ENCODE data around the gene BCOR. TPM values are rescaled to one million over a fixed set of nuclear protein-coding genes. Genes with fewer than 3 reads are reported as not detected.

The BCOR gene
- total RNA-seq, 1 experiment from 2014 or later, result 134 TPM

DNA sequence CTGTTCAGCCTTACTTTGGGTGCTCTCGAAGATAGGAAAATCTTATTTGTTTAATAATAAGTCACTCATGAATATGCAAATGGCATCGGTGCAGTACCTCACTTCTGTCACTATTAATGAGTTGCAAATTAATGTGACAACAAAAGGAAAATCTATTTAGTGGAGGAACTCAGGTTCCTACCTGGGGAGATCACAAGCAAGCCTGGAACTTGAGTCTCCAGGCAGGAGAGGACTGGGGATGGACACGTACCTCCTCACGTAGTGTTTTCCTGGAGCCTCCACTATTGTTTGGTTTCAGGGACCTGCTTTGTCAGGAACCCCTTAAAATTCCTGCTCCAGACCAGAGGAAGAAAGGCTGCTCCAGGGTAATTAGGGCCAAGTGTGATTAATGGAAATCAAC lies 82.1 kb downstream of the BCOR start:
- Histone ChIP-seq H3K9ac (ENCODE audit: extremely low read depth, insufficient read length, low read length) (no peak overlapping the region), H3K9me3 (ENCODE audit: control insufficient read depth, low read depth, low read length) (no peaks in the 10 kb centered on the region), H3K4me2 (ENCODE audit: insufficient read depth, insufficient read length, low read length) (peak overlapping the region; percentile 94), H3K14ac (ENCODE audit: insufficient read depth, low read length) (no peak overlapping the region), H3K4ac (ENCODE audit: low read depth, low read length) (no peak overlapping the region), H2AK5ac (ENCODE audit: insufficient read length, low read length) (no peak overlapping the region), H3K23ac (ENCODE audit: insufficient read length, low read depth, low read length) (no peak overlapping the region), H3K23me2 (ENCODE audit: insufficient read length, low read depth, low read length, poor library complexity, severe bottlenecking) (peaks cover 9% of the 10 kb centered on the region), H2AFZ (ENCODE audit: low read length) (no peak overlapping the region), H3K18ac (ENCODE audit: insufficient read length, low read depth, low read length) (no peak overlapping the region), H2BK5ac (ENCODE audit: insufficient read length, low read length) (no peak overlapping the region), H3T11ph (ENCODE audit: low read length) (no peak overlapping the region), H2BK120ac (ENCODE audit: low read depth, low read length, poor library complexity, severe bottlenecking) (no peak overlapping the region), H3K27me3 (ENCODE audit: insufficient read depth, low read length) (peaks cover 31% of the 10 kb centered on the region), H4K20me1 (ENCODE audit: control insufficient read depth, insufficient read depth, insufficient read length) (no peaks in the 10 kb centered on the region), H3K56ac (ENCODE audit: insufficient read length, low read depth, low read length) (no peak overlapping the region), H3K4me1 (ENCODE audit: insufficient read depth, low read length) (peaks cover 3% of the 10 kb centered on the region; the same call in 1 of the 2 replicates), H3K27ac (ENCODE audit: insufficient read length, low read depth, low read length) (no peak overlapping the region), H2BK20ac (ENCODE audit: low read depth, low read length, poor library complexity, severe bottlenecking) (no peak overlapping the region), H3K79me1 (ENCODE audit: insufficient read depth, low read depth, low read length, poor library complexity, severe bottlenecking) (no peaks in the 10 kb centered on the region), H4K8ac (replicated peaks; ENCODE audit: insufficient read length, low read depth, low read length) (no peak overlapping the region), H4K91ac (ENCODE audit: insufficient read length, low read depth, low read length) (no peak overlapping the region), H2BK15ac (ENCODE audit: low read depth, low read length) (no peak overlapping the region), H4K5ac (ENCODE audit: insufficient read length, low read depth, low read length) (no peak overlapping the region), H2BK12ac (ENCODE audit: insufficient read length, low read depth, low read length) (no peak overlapping the region), H3K79me2 (ENCODE audit: insufficient read depth, low read length) (no peaks in the 10 kb centered on the region)
- Mint-ChIP-seq H3K9me3 (peaks cover 41 to 46% of the 10 kb centered on the region in 2 experiments), H3K27ac (no peak overlapping the region), H3K4me1 (peaks cover 15 to 27% of the 10 kb centered on the region in 2 experiments), H3K27me3 (ENCODE audit: low read depth) (peaks cover 55% of the 10 kb centered on the region), H3K36me3 (ENCODE audit: insufficient read depth in 1 of 3, low read depth in 3 of 3) (peaks cover 0 to 2% (median 1%) of the 10 kb centered on the region in 3 experiments; a peak in 1 of 7 replicates), H3K4me3 (peak overlapping the region; percentile 65 to 79)
- WGBS (ENCODE audit: extremely low coverage, insufficient read length, low lambda C conversion rate), result no CpG with 5 or more reads among the region's 4 CpGs
- DNase-seq, result no peak
- TF ChIP-seq, protein P1, sequence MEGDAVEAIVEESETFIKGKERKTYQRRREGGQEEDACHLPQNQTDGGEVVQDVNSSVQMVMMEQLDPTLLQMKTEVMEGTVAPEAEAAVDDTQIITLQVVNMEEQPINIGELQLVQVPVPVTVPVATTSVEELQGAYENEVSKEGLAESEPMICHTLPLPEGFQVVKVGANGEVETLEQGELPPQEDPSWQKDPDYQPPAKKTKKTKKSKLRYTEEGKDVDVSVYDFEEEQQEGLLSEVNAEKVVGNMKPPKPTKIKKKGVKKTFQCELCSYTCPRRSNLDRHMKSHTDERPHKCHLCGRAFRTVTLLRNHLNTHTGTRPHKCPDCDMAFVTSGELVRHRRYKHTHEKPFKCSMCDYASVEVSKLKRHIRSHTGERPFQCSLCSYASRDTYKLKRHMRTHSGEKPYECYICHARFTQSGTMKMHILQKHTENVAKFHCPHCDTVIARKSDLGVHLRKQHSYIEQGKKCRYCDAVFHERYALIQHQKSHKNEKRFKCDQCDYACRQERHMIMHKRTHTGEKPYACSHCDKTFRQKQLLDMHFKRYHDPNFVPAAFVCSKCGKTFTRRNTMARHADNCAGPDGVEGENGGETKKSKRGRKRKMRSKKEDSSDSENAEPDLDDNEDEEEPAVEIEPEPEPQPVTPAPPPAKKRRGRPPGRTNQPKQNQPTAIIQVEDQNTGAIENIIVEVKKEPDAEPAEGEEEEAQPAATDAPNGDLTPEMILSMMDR (conservative IDR thresholded peaks at IDR 0.05), result no peak

Data from H9 (cell line).